ENCODE results near the gene TUBB3.
"Not testable (repeated sequence)": the region's sequence is repeated elsewhere in the genome, so short reads cannot be mapped to it uniquely, and the experiment has no call there.

Gene TUBB3

GRCh38 chr16:89946515-89946914, 23.4 kb downstream of the TUBB3 start:
- DNase-seq, result no peak

- DNase-seq, result no peak
Observed at GRCh38 chr16:89949121-89949742, 26.1 kb downstream of the TUBB3 start.

DNA sequence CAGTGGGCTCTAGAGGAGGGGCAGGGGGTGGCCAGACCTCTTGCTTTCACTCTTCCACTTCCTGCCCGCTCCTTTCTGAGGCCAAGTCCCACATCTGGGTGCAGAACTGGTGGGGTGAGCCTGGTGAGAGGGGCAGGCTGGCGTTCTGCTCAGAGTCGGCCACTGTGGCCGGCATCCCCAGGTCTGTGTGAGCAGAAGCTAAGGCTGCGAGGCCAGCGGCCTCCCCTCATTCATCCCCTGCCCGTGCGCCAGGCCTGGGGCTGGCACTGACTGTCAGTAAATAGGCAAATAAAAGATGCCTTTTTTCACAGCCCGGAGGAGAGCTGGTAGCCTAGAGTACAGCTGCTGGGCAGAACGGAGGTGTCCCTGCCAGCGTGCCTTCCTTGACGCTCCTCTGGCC, 26.6 kb downstream of the TUBB3 start:
- no peak for DNase-seq

DNA sequence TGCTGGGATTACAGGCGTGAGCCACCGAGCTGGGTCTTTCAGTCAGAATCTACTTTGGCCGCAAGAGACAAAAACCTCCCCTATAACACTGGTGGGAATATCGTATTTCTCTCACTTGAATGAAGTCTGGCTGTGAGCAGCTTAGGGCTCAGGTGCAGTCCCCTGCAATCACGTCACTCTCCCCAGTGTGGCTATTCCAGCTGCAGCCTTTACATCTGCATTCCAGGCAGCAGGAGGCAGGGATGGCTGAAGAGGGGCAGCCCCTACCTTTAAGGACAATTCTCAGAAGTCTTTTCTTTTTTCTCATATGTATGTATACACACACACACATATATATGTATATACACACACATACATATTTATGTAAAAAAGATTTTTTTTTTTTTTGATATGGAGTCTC, 28.4 kb downstream of the TUBB3 start:
- no peak for DNase-seq

- DNase-seq, result no peak
Observed at GRCh38 chr16:89952049-89952448, 28.9 kb downstream of the TUBB3 start.

DNA sequence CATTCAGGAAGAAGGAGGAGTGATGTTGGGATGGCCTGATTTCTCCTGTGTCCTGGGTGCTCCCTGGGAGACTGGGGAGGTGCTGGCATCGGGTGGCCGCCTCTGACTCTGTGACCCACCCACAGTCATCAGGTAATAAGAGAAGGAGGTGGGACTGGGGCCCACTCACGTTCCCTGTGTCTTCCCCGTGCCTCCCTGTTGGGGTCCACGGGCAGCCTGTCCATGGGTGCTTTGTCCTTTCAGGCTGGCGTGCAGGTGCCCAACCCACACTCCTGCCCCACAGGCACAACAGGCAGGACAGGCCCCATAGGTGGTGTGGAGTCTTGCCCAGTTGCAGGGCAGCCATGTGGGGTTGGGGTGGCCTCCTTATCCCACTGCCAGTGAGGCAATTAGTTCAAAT, 29.4 kb downstream of the TUBB3 start:
- no peak for DNase-seq

- no peak for DNase-seq
Observed at GRCh38 chr16:89953671-89954406, 30.7 kb downstream of the TUBB3 start.

DNA sequence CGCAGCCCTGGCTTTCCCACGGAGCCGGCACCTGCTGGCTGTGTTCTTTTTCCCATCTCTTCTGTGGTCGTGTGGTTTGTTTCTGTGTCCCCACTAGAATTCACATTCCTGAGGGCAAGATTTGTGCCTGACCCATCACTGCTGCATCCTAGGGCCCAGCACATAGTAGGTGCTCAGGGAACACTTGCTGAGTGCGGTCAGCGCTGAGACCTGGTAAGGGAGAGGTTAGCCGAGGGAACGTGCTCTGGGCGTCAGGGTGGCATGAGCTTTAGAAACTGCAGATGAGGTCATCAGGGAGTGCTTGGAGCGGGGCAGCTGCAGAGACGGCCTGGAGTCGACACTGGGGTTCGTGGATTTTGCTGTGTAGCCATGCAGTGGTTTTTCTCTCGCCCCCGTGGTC, 31.3 kb downstream of the TUBB3 start:
- no peak for DNase-seq

DNA sequence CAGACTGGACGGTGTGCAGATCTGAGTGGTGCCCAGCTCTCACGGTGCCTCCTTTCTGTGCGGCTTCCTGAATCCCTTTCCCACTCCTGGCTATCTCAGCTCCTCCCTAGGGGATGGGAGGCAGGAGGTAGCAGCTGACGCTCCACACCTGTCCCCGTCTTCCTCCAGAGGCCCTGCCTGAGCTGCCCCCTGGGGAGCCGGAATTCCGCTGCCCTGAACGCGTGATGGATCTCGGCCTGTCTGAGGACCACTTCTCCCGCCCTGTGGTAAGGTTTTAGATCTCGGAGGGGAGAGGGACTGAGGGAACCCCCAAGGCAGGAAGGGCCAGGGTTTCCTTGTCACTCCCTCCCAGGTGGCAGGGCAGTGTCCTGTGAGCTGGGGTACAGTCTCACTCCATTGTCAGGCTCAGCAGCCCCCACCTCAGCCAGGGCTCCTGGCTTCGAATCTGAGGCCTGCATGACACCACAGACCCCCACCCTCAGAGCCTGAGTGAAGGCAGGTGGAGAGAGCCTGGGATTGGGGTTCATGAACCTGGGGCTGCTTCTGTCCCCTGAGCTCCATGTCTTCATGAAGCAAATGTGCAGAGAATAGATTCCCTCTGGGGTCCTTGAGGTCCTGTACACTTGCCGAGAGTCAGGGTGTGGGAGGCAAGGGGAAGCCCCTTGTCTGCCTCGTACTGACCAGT, 32.0 kb downstream of the TUBB3 start:
- DNase-seq, result no peak

GRCh38 chr16:89956505-89957215, 33.5 kb downstream of the TUBB3 start:
- DNase-seq, result peak; percentile 87

GRCh38 chr16:89957216-89957785, 34.2 kb downstream of the TUBB3 start:
- DNase-seq, result no peak

GRCh38 chr16:89958068-89958467, 34.9 kb downstream of the TUBB3 start:
- DNase-seq, result no peak

DNA sequence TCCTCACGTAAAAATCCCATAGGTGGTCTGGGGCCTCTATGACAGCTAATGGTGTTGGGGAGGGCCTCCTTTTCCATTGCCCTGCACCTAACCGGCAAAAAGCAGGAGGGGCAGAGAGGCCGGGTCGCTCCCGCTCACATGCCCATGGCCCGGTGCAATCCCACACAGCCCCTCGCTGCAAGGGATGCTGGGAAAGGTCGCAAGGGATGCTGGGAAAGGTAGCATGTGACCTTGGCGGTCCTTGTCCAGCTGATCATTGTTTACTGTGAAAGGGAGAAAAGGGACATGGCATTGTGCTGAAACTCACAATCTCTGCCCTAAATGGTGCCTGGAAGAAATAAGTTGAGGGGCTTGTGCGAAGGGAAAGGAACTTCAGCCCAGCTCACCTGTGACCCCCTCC, 35.5 kb downstream of the TUBB3 start:
- DNase-seq, result no peak

DNA sequence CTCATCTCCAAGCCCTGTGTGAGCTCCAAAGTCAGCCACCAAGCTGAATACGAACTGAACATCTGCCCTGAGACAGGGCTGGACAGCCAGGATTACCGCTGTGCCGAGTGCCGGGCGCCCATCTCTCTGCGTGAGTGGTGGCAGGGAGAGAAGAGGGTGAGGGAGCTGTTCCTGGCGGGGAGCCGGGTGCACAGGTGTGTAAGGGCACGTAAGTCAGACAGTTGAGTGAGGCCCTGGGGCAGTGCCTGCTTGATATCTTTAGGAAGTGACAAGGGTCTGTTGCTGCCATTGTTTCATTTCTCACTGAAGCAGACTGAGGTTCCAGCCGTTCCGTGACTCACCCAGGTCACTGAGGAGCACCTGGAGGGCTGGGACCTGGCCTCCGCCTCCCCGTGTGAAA, 37.8 kb downstream of the TUBB3 start:
- DNase-seq, result no peak

DNA sequence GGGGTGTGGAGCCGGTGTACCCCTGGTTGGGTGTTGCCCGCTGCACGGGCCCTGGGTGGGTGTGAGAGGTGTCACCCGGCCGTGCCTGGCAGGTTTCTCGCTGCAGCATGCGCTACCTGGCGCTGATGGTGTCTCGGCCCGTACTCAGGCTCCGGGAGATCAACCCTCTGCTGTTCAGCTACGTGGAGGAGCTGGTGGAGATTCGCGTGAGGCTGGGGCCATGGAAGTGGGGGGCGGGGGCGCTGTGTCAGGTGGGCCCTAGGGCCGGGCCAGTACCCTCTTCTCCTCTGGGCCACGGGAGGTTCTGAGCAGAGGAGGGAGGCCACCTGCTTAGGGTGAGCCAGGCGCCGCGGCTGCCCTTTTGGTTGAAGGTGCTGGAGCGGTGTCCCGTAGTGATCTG, 38.8 kb downstream of the TUBB3 start:
- DNase-seq, result no peak

DNA sequence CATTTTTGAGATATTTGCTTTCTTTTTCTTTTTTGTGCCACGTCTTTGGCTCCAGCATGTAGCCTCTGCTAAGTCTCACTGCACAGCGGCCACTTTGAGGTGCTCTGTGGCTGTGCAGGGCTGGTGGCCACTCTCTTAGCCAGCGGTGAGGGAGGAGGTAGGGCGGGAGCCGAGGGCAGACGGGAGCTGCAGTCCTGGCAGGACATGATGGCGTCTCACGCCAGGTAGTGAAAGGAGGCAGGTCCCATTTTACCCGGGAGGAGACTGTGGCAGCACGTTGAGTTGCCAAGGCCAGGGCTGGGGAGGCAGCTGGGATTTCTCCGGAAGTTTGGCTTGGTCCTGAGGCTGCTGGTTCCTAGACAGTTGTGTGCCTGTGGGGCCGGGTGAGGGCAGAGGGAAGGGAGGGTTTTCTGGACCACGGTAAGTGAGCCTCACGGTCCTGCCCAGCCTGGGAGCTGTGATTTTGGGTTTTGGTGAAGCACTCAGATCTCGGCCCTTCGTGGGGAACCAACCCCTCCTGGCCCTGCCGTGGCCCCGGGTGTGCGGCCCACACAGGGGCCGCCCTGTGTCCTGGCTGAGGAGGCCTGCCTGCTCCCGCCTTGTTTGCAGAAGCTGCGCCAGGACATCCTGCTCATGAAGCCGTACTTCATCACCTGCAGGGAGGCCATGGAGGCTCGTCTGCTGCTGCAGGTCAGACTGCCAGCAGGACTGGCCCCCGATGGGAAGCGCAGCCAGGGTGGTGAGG, 39.8 kb downstream of the TUBB3 start:
- DNase-seq, result no peak

DNA sequence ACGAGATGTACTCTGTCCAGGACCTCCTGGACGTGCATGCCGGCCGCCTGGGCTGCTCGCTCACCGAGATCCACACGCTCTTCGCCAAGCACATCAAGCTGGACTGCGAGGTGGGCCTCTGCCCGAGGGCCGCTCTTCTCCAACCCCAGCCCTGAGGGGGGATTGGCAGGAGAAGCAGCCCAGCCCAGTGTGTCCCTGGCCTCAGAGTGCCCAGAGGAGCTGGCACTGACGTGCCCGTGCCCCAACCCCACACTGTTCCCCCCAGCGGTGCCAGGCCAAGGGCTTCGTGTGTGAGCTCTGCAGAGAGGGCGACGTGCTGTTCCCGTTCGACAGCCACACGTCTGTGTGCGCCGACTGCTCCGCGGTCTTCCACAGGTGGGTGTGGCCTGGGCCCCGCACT, 41.1 kb downstream of the TUBB3 start:
- no peak for DNase-seq

- no peak for DNase-seq
Observed at GRCh38 chr16:89965447-89966225, 42.5 kb downstream of the TUBB3 start.

DNA sequence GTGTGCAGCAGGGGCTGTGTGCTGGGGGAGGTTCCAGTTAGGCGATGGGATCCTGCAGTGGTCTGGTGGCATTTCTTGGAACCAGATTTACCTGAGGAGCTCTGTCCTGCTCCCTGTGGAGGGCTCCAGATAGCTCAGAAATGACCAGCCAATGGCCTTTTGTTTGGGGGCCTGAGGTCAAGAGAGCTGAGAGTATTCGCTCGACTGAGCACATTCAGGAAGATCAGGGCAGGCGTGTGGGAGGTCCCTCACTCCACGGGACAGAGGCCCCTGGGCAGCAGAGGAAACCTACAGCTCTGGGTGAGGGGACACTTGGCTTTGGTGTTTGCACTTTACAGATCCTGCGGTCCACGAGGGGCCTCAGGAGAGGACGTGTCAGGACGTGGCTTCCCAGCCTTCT, 43.6 kb downstream of the TUBB3 start:
- no peak for DNase-seq

DNA sequence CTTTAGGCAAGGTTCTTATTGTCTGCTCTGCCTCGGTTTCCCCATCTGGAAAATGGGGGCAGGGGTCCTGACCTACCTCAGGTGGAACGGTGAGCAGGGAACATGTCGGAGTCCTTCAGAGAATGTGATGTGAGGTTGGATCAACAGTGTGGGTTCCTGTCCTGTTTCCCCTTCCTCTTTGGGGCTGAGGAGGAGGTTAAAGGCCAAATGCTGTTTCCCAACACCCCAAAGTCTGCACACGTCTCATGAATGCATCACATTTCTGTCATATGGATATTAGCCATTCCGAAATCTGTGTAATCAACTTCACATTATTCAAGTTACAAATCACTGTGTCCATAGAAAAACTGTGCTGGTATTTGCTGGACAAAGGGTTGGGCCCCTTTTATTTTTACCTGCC, 44.3 kb downstream of the TUBB3 start:
- DNase-seq, result not testable (repeated sequence)

DNA sequence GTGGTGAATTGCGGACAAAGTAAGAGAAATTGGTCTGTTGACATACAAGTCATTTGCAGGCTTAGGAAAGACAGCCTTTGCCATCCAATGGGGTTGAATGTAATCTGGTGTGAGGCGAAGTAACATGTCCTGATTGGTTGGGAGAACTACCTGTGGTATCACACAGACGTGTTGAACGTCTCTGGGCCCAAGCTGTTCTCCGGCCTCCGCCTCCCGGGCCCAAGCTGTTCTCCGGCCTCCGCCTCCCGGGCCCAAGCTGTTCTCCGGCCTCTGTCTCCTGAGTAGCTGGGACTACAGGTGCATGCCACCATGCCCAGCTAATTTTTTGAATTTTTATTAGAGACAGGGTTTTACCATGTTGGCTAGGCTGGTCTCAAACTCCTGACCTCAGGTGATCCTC, 44.9 kb downstream of the TUBB3 start:
- not testable (repeated sequence) for DNase-seq
